HCT116 (cell line): ENCODE measurements around the gene PMAIP1. TPM values are rescaled to one million over a fixed set of nuclear protein-coding genes. Genes with fewer than 3 reads are reported as not detected.
A peak's percentile ranks its signal among the peaks of the same experiment; 100 is the strongest.

ENCODE experiments used
- ATAC-seq: fragments of 200-7000 bp; cut with Tn5 transposase; 2 replicates; pipeline ENCODE4 v1.9.1; 2020; ENCODE audit warnings: mild to moderate bottlenecking, moderate library complexity
- BruUV-seq: library from RNA; stranded (reverse); fragments of 400-500 nt; replicated peaks from 2 replicates; lab custom pipeline; 2021; lab: Mats Ljungman, UMichigan
- CTCF ChIA-PET: fragments of 300-600 bp; sonication (Branson Sonifier 250); formaldehyde crosslinking; loops from one replicate; lab custom pipeline; 2021; ENCODE audit warnings: antibody characterized with exemption; lab: Charles Lee
- POLR2A ChIA-PET: fragments of 300-600, 350-600 bp; sonication (Branson Sonifier 250); formaldehyde crosslinking; loops from one replicate; lab custom pipeline; 2021; ENCODE audit warnings: antibody characterized with exemption; lab: Charles Lee
- RAD21 ChIA-PET, 2 experiments: fragments of 300-600 bp; sonication (Branson Sonifier 250); formaldehyde crosslinking; loops; one replicate each; lab custom pipeline; 2023; ENCODE audit warnings: low total read pairs in 2 of 2; ENCODE audit not compliant: uncharacterized antibody in 2 of 2, unreplicated experiment in 2 of 2, low non-redundant PET in 1 of 2; lab: Charles Lee
- DNase-seq: peaks from one replicate; pipeline ENCODE4 v3.0.0-alpha.2; 2010; ENCODE audit warnings: low read depth, low spot score
- H2AFZ ChIP-seq: fragments of 200-600 bp; shearing (Covaris generic), sonication (generic); 2 replicates; pipeline ENCODE4 v1.6.1; 2017; ENCODE audit warnings: low read depth, mixed run types, mixed read lengths, antibody characterized with exemption, low read length; ENCODE audit not compliant: poor library complexity, severe bottlenecking
- H3K27ac ChIP-seq: 2 replicates; pipeline ENCODE4 v1.5.1; 2012; ENCODE audit warnings: low read depth, low read length
- H3K27me3 ChIP-seq: fragments of 200-600 bp; sonication (generic); 2 replicates; pipeline ENCODE4 v1.6.1; 2016; ENCODE audit warnings: mixed run types, low read length, mixed read lengths; ENCODE audit not compliant: insufficient read depth
- H3K36me3 ChIP-seq, 2 experiments: fragments of 200-500 bp in 1 of 2; fragments of 200-600 bp in 1 of 2; sonication (Bioruptor generic) in 1 of 2; sonication (generic) in 1 of 2; 2 replicates each; pipeline versions ENCODE4 v1.5.1 to v1.6.1; 2014 to 2016; ENCODE audit warnings: low read length in 2 of 2, inconsistent platforms in 1 of 2, mixed read lengths in 1 of 2, mixed run types in 1 of 2; ENCODE audit not compliant: insufficient read depth in 2 of 2, control insufficient read depth in 1 of 2
- H3K4me1 ChIP-seq, 2 experiments: fragments of 200-600 bp in 1 of 2; sonication (generic) in 1 of 2; 2 replicates each; pipeline versions ENCODE4 v1.5.1 to v1.6.1; 2012 to 2017; ENCODE audit warnings: low read length in 2 of 2, inconsistent platforms in 1 of 2, mild to moderate bottlenecking in 1 of 2, mixed read lengths in 1 of 2, mixed run types in 1 of 2, moderate library complexity in 1 of 2; ENCODE audit not compliant: insufficient read depth in 2 of 2, control insufficient read depth in 1 of 2
- H3K4me2 ChIP-seq: fragments of 200-600 bp; sonication (generic); 2 replicates; pipeline ENCODE4 v1.6.1; 2017; ENCODE audit warnings: mixed run types, low read length, mixed read lengths
- H3K4me3 ChIP-seq, 2 experiments: fragments of 200-600 bp in 1 of 2; sonication (generic) in 1 of 2; replicated peaks in 1 of 2; 2 replicates each; pipeline ENCODE4 v1.5.1; 2011 to 2016; ENCODE audit warnings: low read length in 2 of 2, control low read depth in 1 of 2, low read depth in 1 of 2, mild to moderate bottlenecking in 1 of 2, mixed read lengths in 1 of 2, mixed run types in 1 of 2
- H3K79me2 ChIP-seq: fragments of 200-600 bp; sonication (generic); 2 replicates; pipeline ENCODE4 v1.6.1; 2017; ENCODE audit warnings: mild to moderate bottlenecking, mixed run types, low read length, moderate library complexity, mixed read lengths; ENCODE audit not compliant: insufficient read depth
- H3K9ac ChIP-seq: fragments of 200-600 bp; sonication (generic); 2 replicates; pipeline ENCODE4 v1.6.1; 2016; ENCODE audit warnings: low read length, mixed read lengths
- H3K9me2 ChIP-seq: fragments of 200-600 bp; sonication (generic), shearing (Covaris generic); 2 replicates; pipeline ENCODE4 v1.6.1; 2017; ENCODE audit warnings: mixed run types, mild to moderate bottlenecking, moderate library complexity; ENCODE audit not compliant: insufficient read depth
- H3K9me3 ChIP-seq, 2 experiments: fragments of 200-500 bp in 1 of 2; fragments of 200-600 bp in 1 of 2; sonication (Bioruptor generic) in 1 of 2; sonication (generic) in 1 of 2; 2 replicates each; pipeline ENCODE4 v1.6.1; 2014 to 2017; ENCODE audit warnings: low read length in 2 of 2, mixed read lengths in 2 of 2, inconsistent platforms in 1 of 2, low read depth in 1 of 2, mild to moderate bottlenecking in 1 of 2, mixed run types in 1 of 2, moderate library complexity in 1 of 2; ENCODE audit not compliant: control insufficient read depth in 1 of 2, insufficient read depth in 1 of 2
- H4K20me1 ChIP-seq: fragments of 200-600 bp; sonication (generic), shearing (Covaris generic); 2 replicates; pipeline ENCODE4 v1.6.1; 2017; ENCODE audit warnings: mixed run types, mild to moderate bottlenecking, moderate library complexity; ENCODE audit not compliant: insufficient read depth
- ATF3 ChIP-seq: IDR thresholded peaks from 2 replicates; pipeline ENCODE4 v1.6.1; 2012
- CBX3 ChIP-seq: IDR thresholded peaks from 2 replicates; pipeline ENCODE4 v1.6.1; 2012; ENCODE audit warnings: low read depth
- CEBPB ChIP-seq: IDR thresholded peaks from 2 replicates; pipeline ENCODE4 v1.6.1; 2012; ENCODE audit warnings: low read depth
- CTCF ChIP-seq, 3 experiments: fragments of 200-600 bp in 1 of 3; sonication (generic) in 1 of 3; IDR thresholded peaks in 2 of 3; conservative IDR thresholded peaks in 1 of 3; 2 replicates each; pipeline ENCODE4 v1.5.1; 2012 to 2017; ENCODE audit warnings: low read depth in 2 of 3, low read length in 2 of 3, antibody characterized with exemption in 1 of 3, borderline replicate concordance in 1 of 3, control low read depth in 1 of 3, mild to moderate bottlenecking in 1 of 3, mixed read lengths in 1 of 3, mixed run types in 1 of 3, moderate library complexity in 1 of 3; ENCODE audit not compliant: insufficient read depth in 1 of 3
- EZH2phosphoT487 ChIP-seq: fragments of 200-600 bp; IDR thresholded peaks from 2 replicates; pipeline ENCODE4 v1.6.1; 2018; ENCODE audit warnings: antibody characterized with exemption, borderline replicate concordance
- FOSL1 ChIP-seq: IDR thresholded peaks from 2 replicates; pipeline ENCODE4 v1.6.1; 2012; ENCODE audit warnings: low read depth
- JUND ChIP-seq: IDR thresholded peaks from 2 replicates; pipeline ENCODE4 v1.6.1; 2012
- MAX ChIP-seq: IDR thresholded peaks from 2 replicates; pipeline ENCODE4 v1.6.1; 2012
- RAD21 ChIP-seq: IDR thresholded peaks from 2 replicates; pipeline ENCODE4 v1.6.1; 2012; ENCODE audit warnings: low read depth, mild to moderate bottlenecking
- SIN3A ChIP-seq: IDR thresholded peaks from 2 replicates; pipeline ENCODE4 v1.6.1; 2012; ENCODE audit warnings: low read depth
- SP1 ChIP-seq: IDR thresholded peaks from 2 replicates; pipeline ENCODE4 v1.6.1; 2012; ENCODE audit warnings: low read depth
- SRF ChIP-seq: IDR thresholded peaks from 2 replicates; pipeline ENCODE4 v1.6.1; 2012; ENCODE audit warnings: low read depth
- TCF7L2 ChIP-seq: IDR thresholded peaks from 2 replicates; pipeline ENCODE4 v1.7.0; 2011; ENCODE audit warnings: borderline replicate concordance, inconsistent platforms; ENCODE audit not compliant: insufficient read depth, insufficient read length; ENCODE audit errors: extremely low read depth
- YY1 ChIP-seq: IDR thresholded peaks from 2 replicates; pipeline ENCODE4 v1.6.1; 2011; ENCODE audit warnings: low read length, low read depth, moderate library complexity, mild to moderate bottlenecking; ENCODE audit not compliant: insufficient replicate concordance; ENCODE audit errors: extremely low read depth
- ZNF274 ChIP-seq: fragments of 200-500 bp; sonication (Bioruptor generic); IDR thresholded peaks from 2 replicates; pipeline ENCODE4 v1.6.1; 2014; ENCODE audit warnings: mild to moderate bottlenecking, low read depth, low read length, inconsistent platforms
- intact Hi-C: fragments of 100-400 bp; cut with micrococcal nuclease; formaldehyde crosslinking; loops from 2 replicates; pipeline ENCODE4 v1.10.0; 2022
- total RNA-seq: library from RNA; stranded (reverse); gene quantifications from one replicate; pipeline ENCODE4 v1.2.1, GENCODE V29; 2021; ENCODE audit not compliant: unreplicated experiment

Gene PMAIP1
- total RNA-seq, 1 experiment from 2014 or later, result 66.7 TPM

GRCh38 chr18:59951591-59951990, 51.8 kb downstream of the PMAIP1 start:
- ChIA-PET RAD21 (no interaction called here), CTCF (no interaction called here), POLR2A (interaction anchor here (2.6 kb wide), 1 partner anchor 51 kb away, joined by 13 read pairs; the partner anchor contains the start of gene PMAIP1)
- ATAC-seq (peak; percentile 12; the same call in 1 of the 2 replicates), DNase-seq (peak; percentile 63)
- no peaks in the 10 kb centered on the region for H3K27me3 ChIP-seq
- H3K4me3 ChIP-seq, result peak overlapping the region in 1 of 2 experiments; percentile 32; a peak in 2 of 4 replicates
- intact Hi-C loops, result loop anchor here (2.0 kb wide), 1 partner anchor 29 kb away; no protein-coding TSS in a partner anchor
- H3K27ac ChIP-seq, result peak overlapping the region; percentile 80
- H3K9me2 ChIP-seq, result no peaks in the 10 kb centered on the region
- peak overlapping the region; percentile 68 for H3K4me2 ChIP-seq
- TF ChIP-seq FOSL1 (peak; percentile 93), ZNF274 (no peak), CEBPB (peak; percentile 58; the same call in 1 of the 2 replicates), CBX3 (no peak; the same call in 1 of the 2 replicates), JUND (peak; percentile 89), RAD21 (peak; percentile 14; the same call in 1 of the 2 replicates), SRF (peak; percentile 58), CTCF (IDR thresholded peaks at IDR 0.05 in 2 of 3, conservative IDR thresholded peaks at IDR 0.05 in 1 of 3; ENCODE audit: borderline replicate concordance in 1 of 3, insufficient read depth in 1 of 3, low read depth in 2 of 3, low read length in 2 of 3) (no peak), YY1 (no peak), TCF7L2 (peak; percentile 31), SP1 (peak; percentile 80), SIN3A (no peak), ATF3 (0 out of 2 replicates have a peak, but pooled peaks have one; percentile 33), MAX (no peak), EZH2phosphoT487 (no peak)
- H3K4me1 ChIP-seq, result peaks cover 61 to 80% of the 10 kb centered on the region in 2 experiments
- no peaks in the 10 kb centered on the region for H3K79me2 ChIP-seq
- H3K9me3 ChIP-seq, result no peaks in the 10 kb centered on the region
- peak overlapping the region; percentile 41 for H3K9ac ChIP-seq
- H4K20me1 ChIP-seq, result no peaks in the 10 kb centered on the region
- no TSS peak for BruUV-seq
- H3K36me3 ChIP-seq, result no peaks in the 10 kb centered on the region
- peak overlapping the region; percentile 55 for H2AFZ ChIP-seq
